H9 (cell line): Measurements from ENCODE around the gene IGF2BP3. TPM values are rescaled to one million over a fixed set of nuclear protein-coding genes. Genes with fewer than 3 reads are reported as not detected.

Source experiments
- DNase-seq: peaks from one replicate; pipeline ENCODE4 v3.0.0-alpha.2; 2017
- H2AFZ ChIP-seq: one replicate; pipeline ENCODE4 v1.6.1; 2013; ENCODE audit warnings: mild to moderate bottlenecking, low read length, control low read depth, moderate library complexity
- H2AK5ac ChIP-seq: 2 replicates; pipeline ENCODE4 v1.6.1; 2013; ENCODE audit warnings: low read length, control low read depth, mixed read lengths; ENCODE audit not compliant: insufficient read length
- H2BK120ac ChIP-seq: one replicate; pipeline ENCODE4 v1.6.1; 2013; ENCODE audit warnings: low read depth, mild to moderate bottlenecking, low read length, control low read depth, inconsistent platforms; ENCODE audit not compliant: poor library complexity, severe bottlenecking
- H2BK12ac ChIP-seq: 2 replicates; pipeline ENCODE4 v1.6.1; 2013; ENCODE audit warnings: low read length, control low read depth, mixed read lengths, low read depth; ENCODE audit not compliant: insufficient read length
- H2BK15ac ChIP-seq: 2 replicates; pipeline ENCODE4 v1.6.1; 2013; ENCODE audit warnings: low read depth, low read length, control low read depth
- H2BK20ac ChIP-seq: one replicate; pipeline ENCODE4 v1.6.1; 2013; ENCODE audit warnings: low read depth, mild to moderate bottlenecking, low read length, control low read depth, inconsistent platforms; ENCODE audit not compliant: poor library complexity, severe bottlenecking
- H2BK5ac ChIP-seq: 2 replicates; pipeline ENCODE4 v1.6.1; 2013; ENCODE audit warnings: low read length, control low read depth, mixed read lengths; ENCODE audit not compliant: insufficient read length
- H3K14ac ChIP-seq: 2 replicates; pipeline ENCODE4 v1.6.1; 2013; ENCODE audit warnings: low read length, control low read depth; ENCODE audit not compliant: insufficient read depth
- H3K18ac ChIP-seq: 2 replicates; pipeline ENCODE4 v1.6.1; 2013; ENCODE audit warnings: low read depth, mild to moderate bottlenecking, mixed read lengths, low read length, control low read depth; ENCODE audit not compliant: insufficient read length
- H3K23ac ChIP-seq: 2 replicates; pipeline ENCODE4 v1.6.1; 2013; ENCODE audit warnings: low read length, control low read depth, mixed read lengths, low read depth; ENCODE audit not compliant: insufficient read length
- H3K23me2 ChIP-seq: 2 replicates; pipeline ENCODE4 v1.6.1; 2013; ENCODE audit warnings: low read depth, mild to moderate bottlenecking, mixed read lengths, low read length, control low read depth; ENCODE audit not compliant: insufficient read length, poor library complexity, severe bottlenecking
- H3K27ac ChIP-seq: 2 replicates; pipeline ENCODE4 v1.5.1; 2013; ENCODE audit warnings: low read length, control low read depth, mixed read lengths, low read depth; ENCODE audit not compliant: insufficient read length
- H3K27me3 ChIP-seq: 2 replicates; pipeline ENCODE4 v1.6.1; 2013; ENCODE audit warnings: low read length, control low read depth, inconsistent platforms; ENCODE audit not compliant: insufficient read depth
- H3K4ac ChIP-seq: 2 replicates; pipeline ENCODE4 v1.6.1; 2013; ENCODE audit warnings: low read depth, mild to moderate bottlenecking, control low read depth, inconsistent platforms, low read length, moderate library complexity
- H3K4me1 ChIP-seq: 2 replicates; pipeline ENCODE4 v1.6.1; 2013; ENCODE audit warnings: low read length, control low read depth, inconsistent platforms; ENCODE audit not compliant: insufficient read depth
- H3K4me2 ChIP-seq: 2 replicates; pipeline ENCODE4 v1.6.1; 2013; ENCODE audit warnings: low read length, control low read depth, mixed read lengths; ENCODE audit not compliant: insufficient read length, insufficient read depth
- H3K56ac ChIP-seq: 2 replicates; pipeline ENCODE4 v1.6.1; 2013; ENCODE audit warnings: low read depth, mild to moderate bottlenecking, mixed read lengths, low read length, control low read depth; ENCODE audit not compliant: insufficient read length
- H3K79me1 ChIP-seq: 2 replicates; pipeline ENCODE4 v1.6.1; 2013; ENCODE audit warnings: low read depth, mild to moderate bottlenecking, moderate library complexity, low read length, control low read depth, inconsistent platforms; ENCODE audit not compliant: insufficient read depth, poor library complexity, severe bottlenecking
- H3K79me2 ChIP-seq: 2 replicates; pipeline ENCODE4 v1.6.1; 2013; ENCODE audit warnings: low read length, control low read depth, inconsistent platforms; ENCODE audit not compliant: insufficient read depth
- H3K9ac ChIP-seq: 2 replicates; pipeline ENCODE4 v1.6.1; 2013; ENCODE audit warnings: low read length, control low read depth, mixed read lengths; ENCODE audit not compliant: insufficient read length; ENCODE audit errors: extremely low read depth
- H3K9me3 ChIP-seq: one replicate; pipeline ENCODE4 v1.6.1; 2013; ENCODE audit warnings: low read depth, low read length, inconsistent platforms; ENCODE audit not compliant: control insufficient read depth
- H3T11ph ChIP-seq: one replicate; pipeline ENCODE4 v1.6.1; 2013; ENCODE audit warnings: mild to moderate bottlenecking, low read length, control low read depth, inconsistent platforms
- H4K20me1 ChIP-seq: one replicate; pipeline ENCODE4 v1.6.1; 2013; ENCODE audit not compliant: control insufficient read depth, insufficient read length, insufficient read depth
- H4K5ac ChIP-seq: 2 replicates; pipeline ENCODE4 v1.6.1; 2013; ENCODE audit warnings: low read depth, mild to moderate bottlenecking, mixed read lengths, low read length, control low read depth; ENCODE audit not compliant: insufficient read length
- H4K8ac ChIP-seq: replicated peaks from 2 replicates; pipeline ENCODE4 v1.6.1; 2013; ENCODE audit warnings: low read length, control low read depth, mixed read lengths, low read depth; ENCODE audit not compliant: insufficient read length
- H4K91ac ChIP-seq: 2 replicates; pipeline ENCODE4 v1.6.1; 2013; ENCODE audit warnings: low read depth, mild to moderate bottlenecking, moderate library complexity, mixed read lengths, low read length, control low read depth; ENCODE audit not compliant: insufficient read length
- H3K27ac Mint-ChIP-seq, 3 experiments: 2 replicates in 2 of 3; 3 replicates in 1 of 3; pipeline ENCODE4 v1.8.0; 2020 to 2021; ENCODE audit warnings: mixed read lengths in 3 of 3, mild to moderate bottlenecking in 1 of 3, moderate library complexity in 1 of 3
- H3K27me3 Mint-ChIP-seq: 2 replicates; pipeline ENCODE4 v1.8.0; 2021; ENCODE audit warnings: low read depth, mild to moderate bottlenecking, moderate library complexity, mixed read lengths
- H3K36me3 Mint-ChIP-seq, 3 experiments: 2 replicates in 2 of 3; 3 replicates in 1 of 3; pipeline ENCODE4 v1.8.0; 2020 to 2021; ENCODE audit warnings: low read depth in 3 of 3, mixed read lengths in 3 of 3; ENCODE audit not compliant: insufficient read depth in 1 of 3
- H3K4me1 Mint-ChIP-seq, 2 experiments: 2 replicates each; pipeline ENCODE4 v1.8.0; 2020; ENCODE audit warnings: mixed read lengths in 2 of 2
- H3K4me3 Mint-ChIP-seq, 2 experiments: 2 replicates in 1 of 2; 3 replicates in 1 of 2; pipeline ENCODE4 v1.8.0; 2020 to 2021; ENCODE audit warnings: mild to moderate bottlenecking in 2 of 2, mixed read lengths in 2 of 2, moderate library complexity in 1 of 2
- H3K9me3 Mint-ChIP-seq, 2 experiments: 2 replicates in 1 of 2; 3 replicates in 1 of 2; pipeline ENCODE4 v1.8.0; 2020; ENCODE audit warnings: mild to moderate bottlenecking in 2 of 2, mixed read lengths in 2 of 2, moderate library complexity in 1 of 2
- WGBS: extraction: QIAGEN DNeasy Blood & Tissue Kit; methylation state at CpG from one replicate; pipeline ENCODE4 v1.1.7; 2013; ENCODE audit warnings: missing lambda C conversion rate, low lambda C conversion rate, mixed read lengths; ENCODE audit not compliant: insufficient read length; ENCODE audit errors: extremely low coverage; 5-methylcytosine and 5-hydroxymethylcytosine counted together
- total RNA-seq: library from RNA; stranded (reverse); gene quantifications from 2 replicates; pipeline ENCODE4 v1.2.1, GENCODE V29; 2021
- TF ChIP-seq, protein P1 (sequence below): fragments of 200-600 bp; sonication (generic); conservative IDR thresholded peaks from 3 replicates; pipeline ENCODE4 v1.8.0; 2021; ENCODE audit warnings: antibody characterized with exemption, mild to moderate bottlenecking

The IGF2BP3 gene
- total RNA-seq, 1 experiment from 2014 or later: 197 TPM

DNA sequence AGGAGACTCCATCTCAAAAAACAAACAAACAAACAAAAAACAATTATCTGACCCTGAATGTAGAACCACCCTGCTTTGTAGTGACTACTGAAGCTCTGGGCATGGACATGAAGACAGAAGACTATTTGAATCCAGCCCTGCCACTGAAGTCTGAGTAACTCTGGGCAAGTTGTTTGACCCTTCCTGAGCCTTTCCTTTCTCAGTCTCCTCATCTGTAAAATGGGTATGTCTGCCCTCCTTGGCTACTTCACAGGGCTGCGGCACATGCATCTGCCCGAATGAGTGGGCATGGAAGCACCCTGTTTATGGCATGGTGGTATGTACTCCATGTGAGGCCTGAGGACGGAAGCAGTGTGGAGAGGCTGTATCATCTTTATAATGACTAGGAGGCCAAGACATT, 193.3 kb downstream of the IGF2BP3 start:
- H3K9me3 ChIP-seq: no peaks in the 10 kb centered on the region
- no peak overlapping the region for H3K27ac Mint-ChIP-seq
- H3K23ac ChIP-seq: no peak overlapping the region
- H3K4me1 ChIP-seq: no peaks in the 10 kb centered on the region
- H2AK5ac ChIP-seq: no peak overlapping the region
- H2BK12ac ChIP-seq: no peak overlapping the region
- H3K23me2 ChIP-seq: no peaks in the 10 kb centered on the region
- no peak overlapping the region for H2AFZ ChIP-seq
- no peak overlapping the region for H4K5ac ChIP-seq
- H3T11ph ChIP-seq: no peak overlapping the region
- H3K4me3 Mint-ChIP-seq: no peak overlapping the region
- H2BK15ac ChIP-seq: no peak overlapping the region
- H3K36me3 Mint-ChIP-seq: no peaks in the 10 kb centered on the region
- no peak overlapping the region for H3K14ac ChIP-seq
- no peak overlapping the region for H3K27ac ChIP-seq
- no peak overlapping the region for H2BK20ac ChIP-seq
- H3K27me3 ChIP-seq: no peaks in the 10 kb centered on the region
- no peak overlapping the region for H3K4me2 ChIP-seq
- H3K9ac ChIP-seq: no peak overlapping the region
- peaks cover 6 to 8% of the 10 kb centered on the region in 2 experiments for H3K4me1 Mint-ChIP-seq
- no peaks in the 10 kb centered on the region for H4K20me1 ChIP-seq
- H4K8ac ChIP-seq: no peak overlapping the region
- H2BK120ac ChIP-seq: no peak overlapping the region
- no peaks in the 10 kb centered on the region for H3K79me1 ChIP-seq
- no peaks in the 10 kb centered on the region for H3K79me2 ChIP-seq
- DNase-seq: no peak
- TF ChIP-seq, protein P1, sequence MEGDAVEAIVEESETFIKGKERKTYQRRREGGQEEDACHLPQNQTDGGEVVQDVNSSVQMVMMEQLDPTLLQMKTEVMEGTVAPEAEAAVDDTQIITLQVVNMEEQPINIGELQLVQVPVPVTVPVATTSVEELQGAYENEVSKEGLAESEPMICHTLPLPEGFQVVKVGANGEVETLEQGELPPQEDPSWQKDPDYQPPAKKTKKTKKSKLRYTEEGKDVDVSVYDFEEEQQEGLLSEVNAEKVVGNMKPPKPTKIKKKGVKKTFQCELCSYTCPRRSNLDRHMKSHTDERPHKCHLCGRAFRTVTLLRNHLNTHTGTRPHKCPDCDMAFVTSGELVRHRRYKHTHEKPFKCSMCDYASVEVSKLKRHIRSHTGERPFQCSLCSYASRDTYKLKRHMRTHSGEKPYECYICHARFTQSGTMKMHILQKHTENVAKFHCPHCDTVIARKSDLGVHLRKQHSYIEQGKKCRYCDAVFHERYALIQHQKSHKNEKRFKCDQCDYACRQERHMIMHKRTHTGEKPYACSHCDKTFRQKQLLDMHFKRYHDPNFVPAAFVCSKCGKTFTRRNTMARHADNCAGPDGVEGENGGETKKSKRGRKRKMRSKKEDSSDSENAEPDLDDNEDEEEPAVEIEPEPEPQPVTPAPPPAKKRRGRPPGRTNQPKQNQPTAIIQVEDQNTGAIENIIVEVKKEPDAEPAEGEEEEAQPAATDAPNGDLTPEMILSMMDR: no peak
- no peaks in the 10 kb centered on the region for H3K9me3 Mint-ChIP-seq
- H2BK5ac ChIP-seq: no peak overlapping the region
- peaks cover 4% of the 10 kb centered on the region for H3K27me3 Mint-ChIP-seq
- no peak overlapping the region for H3K56ac ChIP-seq
- H4K91ac ChIP-seq: no peak overlapping the region
- H3K18ac ChIP-seq: no peak overlapping the region
- no CpG with 5 or more reads among the region's 3 CpGs for WGBS
- no peak overlapping the region for H3K4ac ChIP-seq
